ENCODE measurements around the gene TNFSF15. TPM values are rescaled to one million over a fixed set of nuclear protein-coding genes. Genes with fewer than 3 reads are reported as not detected.

The TNFSF15 gene
- total and polyA plus RNA-seq, 5 donors from 2014 or later: not detected

GRCh38 chr9:114823441-114823840, 17.6 kb upstream of the TNFSF15 start:
- ATAC-seq (ENCODE audit: low read depth in 2 of 2): no peak
- H3K36me3 ChIP-seq (ENCODE audit: control insufficient read depth, insufficient read depth, low read length): no peaks in the 10 kb centered on the region
- H3K4me1 ChIP-seq (ENCODE audit: control insufficient read depth, insufficient read depth, low read length, poor library complexity, severe bottlenecking): no peaks in the 10 kb centered on the region
- no peaks in the 10 kb centered on the region for H3K9me3 ChIP-seq (ENCODE audit: control insufficient read depth in 2 of 2, low read length in 2 of 2)
- no peak overlapping the region for H3K27ac Mint-ChIP-seq
- H3K9me3 Mint-ChIP-seq: peaks cover 0 to 10% (median 0%) of the 10 kb centered on the region in 7 donors
- H3K4me3 ChIP-seq (ENCODE audit: low read depth, low read length): no peak overlapping the region
- H3K27me3 Mint-ChIP-seq: peaks cover 9% of the 10 kb centered on the region
- H3K27me3 ChIP-seq (ENCODE audit: control insufficient read depth, insufficient read depth, low read length): no peaks in the 10 kb centered on the region
- DNase-seq: no peak
- peaks cover 2 to 12% (median 9%) of the 10 kb centered on the region in 4 donors for H3K4me1 Mint-ChIP-seq
- H3K4me3 Mint-ChIP-seq: no peak overlapping the region
- H3K27ac ChIP-seq (ENCODE audit: insufficient read depth, low read length, poor library complexity, severe bottlenecking): no peak overlapping the region
- H3K36me3 Mint-ChIP-seq: no peaks in the 10 kb centered on the region

- no peaks in the 10 kb centered on the region for H3K27me3 ChIP-seq (ENCODE audit: control insufficient read depth, insufficient read depth, low read length)
- H3K4me1 ChIP-seq (ENCODE audit: control insufficient read depth, insufficient read depth, low read length, poor library complexity, severe bottlenecking): no peaks in the 10 kb centered on the region
- Mint-ChIP-seq H3K4me3 (no peak overlapping the region), H3K9me3 (peaks cover 0 to 10% (median 0%) of the 10 kb centered on the region in 7 donors), H3K36me3 (no peaks in the 10 kb centered on the region), H3K27ac (no peak overlapping the region), H3K4me1 (peaks cover 2 to 11% (median 8%) of the 10 kb centered on the region in 4 donors), H3K27me3 (peaks cover 5% of the 10 kb centered on the region)
- H3K27ac ChIP-seq (ENCODE audit: insufficient read depth, low read length, poor library complexity, severe bottlenecking): no peak overlapping the region
- ATAC-seq (ENCODE audit: low read depth in 2 of 2) (no peak), DNase-seq (peak in 1 of 3 donors; percentile 2)
- H3K36me3 ChIP-seq (ENCODE audit: control insufficient read depth, insufficient read depth, low read length): no peaks in the 10 kb centered on the region
- H3K4me3 ChIP-seq (ENCODE audit: low read depth, low read length): no peak overlapping the region
- H3K9me3 ChIP-seq (ENCODE audit: control insufficient read depth in 2 of 2, low read length in 2 of 2): no peaks in the 10 kb centered on the region
Observed at GRCh38 chr9:114822708-114823107, 16.9 kb upstream of the TNFSF15 start.

- peaks cover 0 to 1% (median 0%) of the 10 kb centered on the region in 7 donors for H3K9me3 Mint-ChIP-seq
- peaks cover 18% of the 10 kb centered on the region for H3K27me3 Mint-ChIP-seq
- H3K27me3 ChIP-seq (ENCODE audit: control insufficient read depth, insufficient read depth, low read length): no peaks in the 10 kb centered on the region
- H3K27ac ChIP-seq (ENCODE audit: insufficient read depth, low read length, poor library complexity, severe bottlenecking): no peak overlapping the region
- H3K36me3 Mint-ChIP-seq: no peaks in the 10 kb centered on the region
- no peaks in the 10 kb centered on the region for H3K4me1 ChIP-seq (ENCODE audit: control insufficient read depth, insufficient read depth, low read length, poor library complexity, severe bottlenecking)
- no peaks in the 10 kb centered on the region for H3K36me3 ChIP-seq (ENCODE audit: control insufficient read depth, insufficient read depth, low read length)
- H3K4me3 ChIP-seq (ENCODE audit: low read depth, low read length): no peak overlapping the region
- DNase-seq: no peak
- peaks cover 2 to 11% (median 8%) of the 10 kb centered on the region in 4 donors for H3K4me1 Mint-ChIP-seq
- H3K27ac Mint-ChIP-seq: no peak overlapping the region
- H3K9me3 ChIP-seq (ENCODE audit: control insufficient read depth in 2 of 2, low read length in 2 of 2): no peaks in the 10 kb centered on the region
- ATAC-seq (ENCODE audit: low read depth in 2 of 2): no peak
- H3K4me3 Mint-ChIP-seq: no peak overlapping the region
Observed at GRCh38 chr9:114820776-114821501, 15.1 kb upstream of the TNFSF15 start.

- no peak for ATAC-seq (ENCODE audit: low read depth in 2 of 2)
- no peak for DNase-seq
- no peak overlapping the region for H3K27ac ChIP-seq (ENCODE audit: insufficient read depth, low read length, poor library complexity, severe bottlenecking)
- no peak overlapping the region for H3K4me3 Mint-ChIP-seq
- H3K27ac Mint-ChIP-seq: no peak overlapping the region
- peaks cover 0 to 5% (median 0%) of the 10 kb centered on the region in 7 donors for H3K9me3 Mint-ChIP-seq
- H3K4me3 ChIP-seq (ENCODE audit: low read depth, low read length): no peak overlapping the region
- no peaks in the 10 kb centered on the region for H3K36me3 Mint-ChIP-seq
- H3K4me1 Mint-ChIP-seq: peaks cover 4 to 11% (median 7%) of the 10 kb centered on the region in 4 donors
- H3K27me3 ChIP-seq (ENCODE audit: control insufficient read depth, insufficient read depth, low read length): no peaks in the 10 kb centered on the region
- no peaks in the 10 kb centered on the region for H3K36me3 ChIP-seq (ENCODE audit: control insufficient read depth, insufficient read depth, low read length)
- no peaks in the 10 kb centered on the region for H3K9me3 ChIP-seq (ENCODE audit: control insufficient read depth in 2 of 2, low read length in 2 of 2)
- H3K4me1 ChIP-seq (ENCODE audit: control insufficient read depth, insufficient read depth, low read length, poor library complexity, severe bottlenecking): no peaks in the 10 kb centered on the region
- peaks cover 15% of the 10 kb centered on the region for H3K27me3 Mint-ChIP-seq
Observed at GRCh38 chr9:114818178-114818577, 12.3 kb upstream of the TNFSF15 start.

GRCh38 chr9:114813717-114814418, 8.0 kb upstream of the TNFSF15 start:
- Mint-ChIP-seq H3K4me3 (no peak overlapping the region), H3K36me3 (no peaks in the 10 kb centered on the region), H3K4me1 (peaks cover 0 to 2% (median under 1%) of the 10 kb centered on the region in 4 donors), H3K9me3 (peaks cover 0 to 4% (median 0%) of the 10 kb centered on the region in 7 donors), H3K27ac (peak overlapping the region in 1 of 3 donors; percentile 55), H3K27me3 (peaks cover 26% of the 10 kb centered on the region)
- Histone ChIP-seq H3K4me1 (ENCODE audit: control insufficient read depth, insufficient read depth, low read length, poor library complexity, severe bottlenecking) (no peaks in the 10 kb centered on the region), H3K27ac (ENCODE audit: insufficient read depth, low read length, poor library complexity, severe bottlenecking) (no peak overlapping the region), H3K36me3 (ENCODE audit: control insufficient read depth, insufficient read depth, low read length) (no peaks in the 10 kb centered on the region), H3K9me3 (ENCODE audit: control insufficient read depth in 2 of 2, low read length in 2 of 2) (no peaks in the 10 kb centered on the region), H3K27me3 (ENCODE audit: control insufficient read depth, insufficient read depth, low read length) (no peaks in the 10 kb centered on the region), H3K4me3 (ENCODE audit: low read depth, low read length) (no peak overlapping the region)
- ATAC-seq (ENCODE audit: low read depth in 2 of 2) (no peak), DNase-seq (no peak)

GRCh38 chr9:114811966-114812636, 6.3 kb upstream of the TNFSF15 start:
- peaks cover under 1% of the 10 kb centered on the region for H3K4me1 ChIP-seq (ENCODE audit: control insufficient read depth, insufficient read depth, low read length, poor library complexity, severe bottlenecking)
- ATAC-seq (ENCODE audit: low read depth in 2 of 2) (no peak), DNase-seq (no peak)
- Mint-ChIP-seq H3K27ac (no peak overlapping the region), H3K9me3 (peaks cover 0 to 4% (median 0%) of the 10 kb centered on the region in 7 donors), H3K4me1 (peaks cover 0 to 9% (median 6%) of the 10 kb centered on the region in 4 donors), H3K27me3 (peaks cover 25% of the 10 kb centered on the region), H3K4me3 (no peak overlapping the region), H3K36me3 (no peaks in the 10 kb centered on the region)
- no peak overlapping the region for H3K27ac ChIP-seq (ENCODE audit: insufficient read depth, low read length, poor library complexity, severe bottlenecking)
- no peaks in the 10 kb centered on the region for H3K36me3 ChIP-seq (ENCODE audit: control insufficient read depth, insufficient read depth, low read length)
- no peaks in the 10 kb centered on the region for H3K9me3 ChIP-seq (ENCODE audit: control insufficient read depth in 2 of 2, low read length in 2 of 2)
- H3K4me3 ChIP-seq (ENCODE audit: low read depth, low read length): no peak overlapping the region
- no peaks in the 10 kb centered on the region for H3K27me3 ChIP-seq (ENCODE audit: control insufficient read depth, insufficient read depth, low read length)

- Histone ChIP-seq H3K4me3 (ENCODE audit: low read depth, low read length) (no peak overlapping the region), H3K27me3 (ENCODE audit: control insufficient read depth, insufficient read depth, low read length) (no peaks in the 10 kb centered on the region), H3K36me3 (ENCODE audit: control insufficient read depth, insufficient read depth, low read length) (no peaks in the 10 kb centered on the region), H3K9me3 (ENCODE audit: control insufficient read depth in 2 of 2, low read length in 2 of 2) (no peaks in the 10 kb centered on the region), H3K27ac (ENCODE audit: insufficient read depth, low read length, poor library complexity, severe bottlenecking) (no peak overlapping the region), H3K4me1 (ENCODE audit: control insufficient read depth, insufficient read depth, low read length, poor library complexity, severe bottlenecking) (peaks cover 9% of the 10 kb centered on the region)
- DNase-seq: no peak
- Mint-ChIP-seq H3K27ac (no peak overlapping the region), H3K4me1 (peaks cover 5 to 17% (median 12%) of the 10 kb centered on the region in 4 donors), H3K4me3 (no peak overlapping the region), H3K9me3 (peaks cover 0 to 4% (median 0%) of the 10 kb centered on the region in 7 donors), H3K36me3 (no peaks in the 10 kb centered on the region), H3K27me3 (peaks cover 21% of the 10 kb centered on the region)
- no peak for ATAC-seq (ENCODE audit: low read depth in 2 of 2)
Observed at GRCh38 chr9:114811301-114811700, 5.5 kb upstream of the TNFSF15 start.
